Prostate gland (tissue), 2 donors: Measurements from ENCODE around the gene MLC1. TPM values are rescaled to one million over a fixed set of nuclear protein-coding genes. Genes with fewer than 3 reads are reported as not detected.

ENCODE experiments used
- DNase-seq: peaks from one replicate; pipeline ENCODE4 v3.0.0-alpha.2; 2019; ENCODE audit warnings: low spot score
- H3K27ac ChIP-seq, 2 donors: fragments of 200-600 bp; sonication (generic); 2 replicates each; pipeline ENCODE4 v1.5.1; 2017 to 2019
- H3K27me3 ChIP-seq: fragments of 200-600 bp; sonication (generic); replicated peaks from 2 replicates; pipeline ENCODE4 v1.5.1; 2019; ENCODE audit not compliant: insufficient read depth
- H3K36me3 ChIP-seq, 2 donors: fragments of 200-600 bp; sonication (generic); 1 replicate in 1 of 2; 2 replicates in 1 of 2; pipeline versions ENCODE4 v1.5.1 to v1.8.1; 2017 to 2019
- H3K4me1 ChIP-seq: fragments of 200-600 bp; sonication (generic); replicated peaks from 2 replicates; pipeline ENCODE4 v1.5.1; 2019
- H3K4me3 ChIP-seq, 2 donors: fragments of 200-600 bp; sonication (generic); 2 replicates each; pipeline ENCODE4 v1.5.1; 2017 to 2019
- H3K9me3 ChIP-seq: fragments of 200-600 bp; sonication (generic); 2 replicates; pipeline ENCODE4 v1.5.1; 2017
- POLR2A ChIP-seq: fragments of 450-650 bp; IDR thresholded peaks from one replicate; pipeline ENCODE4 v1.6.1; 2016; ENCODE audit warnings: antibody characterized with exemption, mild to moderate bottlenecking
- POLR2AphosphoS5 ChIP-seq: sonication (generic); formaldehyde crosslinking; IDR thresholded peaks from one replicate; pipeline ENCODE4 v1.6.1; 2017; ENCODE audit warnings: antibody characterized with exemption
- WGBS: methylation state at CpG from one replicate; pipeline ENCODE4 v1.1.5; 2018; 5-methylcytosine and 5-hydroxymethylcytosine counted together
- intact Hi-C: fragments of 100-400 bp; cut with DNase I; formaldehyde crosslinking; loops from one replicate; pipeline ENCODE4 v1.14.2; 2022
- total RNA-seq, 2 donors: library from RNA; depleted of rRNA; stranded (reverse); fragments of >200 nt; gene quantifications; one replicate each; pipeline ENCODE4 v1.1.0, GENCODE V29; 2016
- TF ChIP-seq, protein P1 (sequence below), 4 experiments: fragments of 200-600 bp in 2 of 4; fragments of 450-650 bp in 2 of 4; sonication (generic) in 2 of 4; IDR thresholded peaks; 1 replicate in 3 of 4; 2 replicates in 1 of 4; pipeline ENCODE4 v1.5.1; 2016 to 2019; ENCODE audit warnings: antibody characterized with exemption in 4 of 4, mild to moderate bottlenecking in 2 of 4, moderate library complexity in 2 of 4

Gene MLC1
- total RNA-seq, 2 donors from 2014 or later: 0.68 to 1.1 TPM

DNA sequence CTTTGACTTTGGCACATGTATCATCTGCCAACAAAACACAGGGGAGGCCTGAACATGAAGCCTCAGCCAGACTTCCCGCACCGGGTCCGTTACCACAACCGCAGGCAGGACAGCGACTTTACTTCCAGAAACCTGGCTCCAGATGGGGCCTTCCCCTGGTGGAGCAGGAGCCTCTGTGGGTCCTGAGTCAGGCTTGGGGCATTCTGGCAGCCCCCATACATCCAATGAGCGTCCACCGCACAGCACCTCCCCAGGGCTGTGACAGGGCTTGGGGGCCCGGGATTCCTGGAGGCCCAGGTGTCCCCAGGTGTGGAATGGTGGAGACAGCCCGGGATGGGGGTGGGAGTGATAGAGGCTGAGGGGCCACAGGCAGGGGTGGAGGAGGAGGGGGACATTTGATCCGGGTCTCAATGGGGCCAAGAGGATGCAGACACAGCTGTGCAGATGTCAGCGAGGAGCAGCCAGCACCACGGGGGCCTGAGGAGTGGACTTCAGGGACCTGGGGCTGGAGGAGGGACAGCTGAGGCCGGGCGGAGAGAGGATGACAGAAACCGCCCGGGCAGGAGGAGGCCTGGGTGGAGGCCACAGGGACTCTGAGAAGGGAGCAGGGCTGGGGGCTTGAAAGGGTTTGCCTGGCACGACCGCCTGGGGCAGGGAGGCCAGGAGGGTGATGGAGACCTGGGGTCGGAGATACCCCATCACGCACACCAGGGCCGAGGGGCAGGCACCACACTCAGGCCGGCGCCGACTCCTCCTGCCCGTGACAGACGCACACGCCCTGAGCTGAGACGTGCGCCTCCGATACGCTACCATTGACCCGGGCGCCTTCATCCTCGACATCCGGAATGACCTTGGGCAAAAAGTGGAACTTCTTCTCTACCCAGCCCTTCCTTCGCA lies 35.7 kb downstream of the MLC1 start:
- H3K27ac ChIP-seq: no peak overlapping the region
- no peaks in the 10 kb centered on the region for H3K4me1 ChIP-seq
- no peak for DNase-seq
- no peaks in the 10 kb centered on the region for H3K36me3 ChIP-seq
- TF ChIP-seq POLR2A: no peak
- TF ChIP-seq POLR2AphosphoS5: no peak
- TF ChIP-seq, protein P1, sequence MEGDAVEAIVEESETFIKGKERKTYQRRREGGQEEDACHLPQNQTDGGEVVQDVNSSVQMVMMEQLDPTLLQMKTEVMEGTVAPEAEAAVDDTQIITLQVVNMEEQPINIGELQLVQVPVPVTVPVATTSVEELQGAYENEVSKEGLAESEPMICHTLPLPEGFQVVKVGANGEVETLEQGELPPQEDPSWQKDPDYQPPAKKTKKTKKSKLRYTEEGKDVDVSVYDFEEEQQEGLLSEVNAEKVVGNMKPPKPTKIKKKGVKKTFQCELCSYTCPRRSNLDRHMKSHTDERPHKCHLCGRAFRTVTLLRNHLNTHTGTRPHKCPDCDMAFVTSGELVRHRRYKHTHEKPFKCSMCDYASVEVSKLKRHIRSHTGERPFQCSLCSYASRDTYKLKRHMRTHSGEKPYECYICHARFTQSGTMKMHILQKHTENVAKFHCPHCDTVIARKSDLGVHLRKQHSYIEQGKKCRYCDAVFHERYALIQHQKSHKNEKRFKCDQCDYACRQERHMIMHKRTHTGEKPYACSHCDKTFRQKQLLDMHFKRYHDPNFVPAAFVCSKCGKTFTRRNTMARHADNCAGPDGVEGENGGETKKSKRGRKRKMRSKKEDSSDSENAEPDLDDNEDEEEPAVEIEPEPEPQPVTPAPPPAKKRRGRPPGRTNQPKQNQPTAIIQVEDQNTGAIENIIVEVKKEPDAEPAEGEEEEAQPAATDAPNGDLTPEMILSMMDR (IDR thresholded peaks at IDR 0.05): no peak
- no peaks in the 10 kb centered on the region for H3K9me3 ChIP-seq
- no peak overlapping the region for H3K4me3 ChIP-seq
- H3K27me3 ChIP-seq: no peaks in the 10 kb centered on the region
- 89% methylated on average over 36 of the region's 36 CpGs for WGBS
- intact Hi-C loops: no loop called here

DNA sequence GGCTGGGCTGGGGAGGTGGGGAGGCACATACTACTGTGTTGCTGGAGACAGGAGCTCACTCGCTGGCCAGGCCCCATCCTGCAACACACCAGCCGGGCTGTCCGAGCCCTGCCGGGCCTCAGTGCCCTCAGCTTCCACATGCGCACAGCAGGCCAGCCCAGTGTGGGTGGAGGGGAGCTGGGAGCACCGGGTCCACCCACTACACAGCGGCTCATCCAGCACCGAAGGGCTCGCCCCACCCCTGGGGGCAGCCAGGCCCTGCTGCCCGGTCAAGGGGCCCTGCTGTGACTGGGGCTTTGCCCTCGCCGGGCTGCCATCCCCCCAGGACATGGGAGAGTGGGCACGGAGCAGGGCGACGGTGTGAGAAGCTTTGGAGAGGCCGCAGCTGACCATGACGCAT lies 36.4 kb downstream of the MLC1 start:
- no peak for TF ChIP-seq POLR2A
- H3K4me3 ChIP-seq: no peak overlapping the region
- no peak overlapping the region for H3K27ac ChIP-seq
- H3K4me1 ChIP-seq: no peaks in the 10 kb centered on the region
- no peak for DNase-seq
- WGBS: 88% methylated on average over 15 of the region's 17 CpGs
- no peaks in the 10 kb centered on the region for H3K27me3 ChIP-seq
- no peaks in the 10 kb centered on the region for H3K9me3 ChIP-seq
- H3K36me3 ChIP-seq: no peaks in the 10 kb centered on the region
- intact Hi-C loops: no loop called here

DNA sequence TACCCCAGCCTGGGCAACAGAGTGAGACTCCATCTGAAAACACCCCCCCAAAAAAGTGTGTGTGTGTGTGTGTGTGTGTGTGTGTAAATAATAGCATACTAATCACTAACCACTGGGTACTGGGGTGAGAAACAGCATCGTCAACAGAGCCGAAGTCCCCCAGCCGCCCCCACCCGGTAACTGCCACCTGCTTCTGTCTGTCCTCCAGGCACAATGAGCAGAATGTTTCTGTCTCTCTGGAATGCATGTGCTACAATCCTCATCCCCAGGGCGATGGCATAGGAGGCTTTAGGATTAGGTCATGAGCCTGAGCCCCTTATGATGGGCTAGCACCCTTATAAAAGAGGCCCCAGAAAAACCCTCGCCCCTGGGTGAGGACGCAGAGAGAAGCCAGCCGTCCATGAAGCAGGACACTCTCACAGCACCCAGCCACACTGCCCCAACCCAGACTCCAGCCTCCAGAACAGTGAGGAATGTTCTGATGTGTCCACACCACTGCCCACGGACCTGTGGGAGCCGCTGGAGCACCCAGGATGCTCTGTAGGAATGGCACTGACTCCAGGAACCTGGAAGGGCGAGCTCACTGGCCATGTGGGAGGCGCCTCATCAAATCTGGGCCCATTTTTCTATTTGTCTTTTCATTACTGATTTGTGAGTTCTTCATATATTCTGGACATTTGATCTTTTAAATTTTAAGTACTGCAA lies 37.0 kb downstream of the MLC1 start:
- intact Hi-C loops: no loop called here

DNA sequence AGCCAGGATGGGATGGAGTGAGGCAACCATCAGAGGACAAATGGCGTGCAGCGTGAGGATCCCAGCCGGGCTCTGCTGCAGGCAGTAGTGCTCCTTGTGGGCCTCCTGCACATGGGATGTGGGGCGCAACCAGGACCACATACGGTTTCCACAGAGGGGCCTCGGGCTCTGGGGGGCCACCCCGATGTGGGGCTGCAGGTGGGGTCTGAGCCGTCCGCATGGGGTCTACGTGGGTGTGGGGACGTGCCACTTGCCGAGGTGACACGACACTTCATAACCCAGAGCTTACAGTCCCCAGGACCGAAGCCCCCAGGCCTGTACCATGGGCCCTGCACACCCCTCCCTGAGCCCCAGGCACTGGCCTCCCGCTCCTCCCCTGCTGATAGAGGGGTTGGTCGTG lies 37.9 kb downstream of the MLC1 start:
- no peaks in the 10 kb centered on the region for H3K9me3 ChIP-seq
- DNase-seq: no peak
- H3K4me3 ChIP-seq: no peak overlapping the region
- H3K27me3 ChIP-seq: no peaks in the 10 kb centered on the region
- no peak overlapping the region for H3K27ac ChIP-seq
- 90% methylated on average over 10 of the region's 16 CpGs for WGBS
- TF ChIP-seq POLR2A (no peak), POLR2AphosphoS5 (no peak)
- TF ChIP-seq, protein P1 (IDR thresholded peaks at IDR 0.05): no peak
- no peaks in the 10 kb centered on the region for H3K4me1 ChIP-seq
- no peaks in the 10 kb centered on the region for H3K36me3 ChIP-seq
- intact Hi-C loops: no loop called here

More for the DNA sequence above, 37.0 kb downstream of the MLC1 start:
- no peak for DNase-seq
- H3K36me3 ChIP-seq: no peaks in the 10 kb centered on the region
- no peaks in the 10 kb centered on the region for H3K9me3 ChIP-seq
- H3K27ac ChIP-seq: no peak overlapping the region
- no peak overlapping the region for H3K4me3 ChIP-seq
- WGBS: 81% methylated on average over 12 of the region's 12 CpGs
- H3K27me3 ChIP-seq: no peaks in the 10 kb centered on the region
- no peak for TF ChIP-seq POLR2A
- TF ChIP-seq, protein P1 (IDR thresholded peaks at IDR 0.05): no peak
- TF ChIP-seq POLR2AphosphoS5: no peak
- no peaks in the 10 kb centered on the region for H3K4me1 ChIP-seq

DNA sequence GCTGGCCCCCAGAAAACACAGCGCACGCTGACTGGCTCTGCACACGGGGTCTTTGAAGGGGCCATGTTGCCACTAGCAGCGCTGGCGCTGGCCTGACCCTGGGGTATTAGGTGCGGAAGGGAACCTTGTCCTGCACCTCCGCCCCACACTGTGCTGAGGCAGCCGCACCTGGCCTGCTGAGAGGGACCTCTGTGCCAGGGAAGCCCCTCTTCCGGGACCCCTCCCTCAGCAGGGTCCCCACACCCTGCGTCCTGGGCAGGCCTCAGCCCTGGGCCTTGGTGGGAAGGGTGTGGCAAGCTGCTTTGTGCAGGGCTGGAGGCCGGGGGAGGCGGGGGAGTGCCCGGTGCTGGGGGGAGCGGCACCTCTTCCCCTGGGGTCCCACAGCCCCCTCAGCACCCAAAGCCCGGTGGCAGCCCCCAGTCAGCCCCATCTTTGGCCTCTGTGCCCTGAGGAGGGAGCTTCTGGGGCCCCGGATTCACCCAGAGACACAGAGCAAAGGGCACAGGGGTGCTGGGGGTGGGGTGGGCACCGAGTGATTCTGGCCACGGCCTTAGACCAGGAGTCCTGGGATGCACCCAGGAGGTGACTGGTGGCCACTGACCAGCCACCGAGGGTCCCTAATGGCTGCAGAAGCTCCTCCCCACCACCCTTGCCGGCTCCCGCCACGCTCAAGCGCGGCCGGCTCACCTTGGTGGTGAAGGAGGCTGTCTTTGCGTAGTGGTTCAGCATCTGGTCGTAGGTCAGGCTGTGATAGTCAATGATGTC lies 38.6 kb downstream of the MLC1 start:
- no peaks in the 10 kb centered on the region for H3K27me3 ChIP-seq
- H3K36me3 ChIP-seq: no peaks in the 10 kb centered on the region
- no peaks in the 10 kb centered on the region for H3K4me1 ChIP-seq
- no peak overlapping the region for H3K27ac ChIP-seq
- no peak for TF ChIP-seq POLR2AphosphoS5
- TF ChIP-seq, protein P1 (IDR thresholded peaks at IDR 0.05): no peak
- TF ChIP-seq POLR2A: no peak
- intact Hi-C loops: no loop called here
- no peak for DNase-seq
- no peaks in the 10 kb centered on the region for H3K9me3 ChIP-seq
- no peak overlapping the region for H3K4me3 ChIP-seq
- WGBS: 88% methylated on average over 27 of the region's 27 CpGs
